SHP77 (cell line): ENCODE results near the gene CDH13.

Experiments
- DNase-seq, 2 experiments: peaks; one replicate each; lab custom pipeline; 2025; lab: John Stamatoyannopoulos, UW

Gene CDH13

GRCh38 chr16:83187405-83187804, 560.6 kb downstream of the CDH13 start:
- no peak for DNase-seq

- no peak for DNase-seq
These were observed 570.0 kb downstream of the CDH13 start for GRCh38 chr16:83196796-83197195.

- DNase-seq = no peak
These were observed 570.7 kb downstream of the CDH13 start for GRCh38 chr16:83197450-83197849.

- no peak for DNase-seq
These were observed 572.2 kb downstream of the CDH13 start for GRCh38 chr16:83198977-83199376.

- peak; percentile 2 to 14 for DNase-seq
These were observed 573.4 kb downstream of the CDH13 start for GRCh38 chr16:83200005-83200779.

- DNase-seq = no peak
These were observed 575.0 kb downstream of the CDH13 start for GRCh38 chr16:83201748-83202147.

GRCh38 chr16:83205896-83206295, 579.1 kb downstream of the CDH13 start:
- no peak for DNase-seq

GRCh38 chr16:83206426-83206825, 579.7 kb downstream of the CDH13 start:
- DNase-seq = no peak

- no peak for DNase-seq
These were observed 584.9 kb downstream of the CDH13 start for GRCh38 chr16:83211711-83212110.

- no peak for DNase-seq
These were observed 585.6 kb downstream of the CDH13 start for GRCh38 chr16:83212301-83212841.

GRCh38 chr16:83214671-83215070, 587.9 kb downstream of the CDH13 start:
- no peak for DNase-seq

- peak in 1 of 2 experiments; percentile 9 for DNase-seq
These were observed 588.7 kb downstream of the CDH13 start for GRCh38 chr16:83215406-83216001.

- DNase-seq = no peak
These were observed 592.5 kb downstream of the CDH13 start for GRCh38 chr16:83219285-83219684.

- no peak for DNase-seq
These were observed 593.3 kb downstream of the CDH13 start for GRCh38 chr16:83220066-83220465.

GRCh38 chr16:83224642-83225041, 597.9 kb downstream of the CDH13 start:
- DNase-seq = no peak

GRCh38 chr16:83227336-83227735, 600.6 kb downstream of the CDH13 start:
- DNase-seq = peak in 1 of 2 experiments; percentile 1

GRCh38 chr16:83231729-83232128, 605.0 kb downstream of the CDH13 start:
- no peak for DNase-seq

- DNase-seq = no peak
These were observed 606.4 kb downstream of the CDH13 start for GRCh38 chr16:83233153-83233552.

GRCh38 chr16:83238949-83239691, 612.4 kb downstream of the CDH13 start:
- no peak for DNase-seq

- no peak for DNase-seq
These were observed 617.3 kb downstream of the CDH13 start for GRCh38 chr16:83244057-83244456.

GRCh38 chr16:83245061-83245460, 618.3 kb downstream of the CDH13 start:
- DNase-seq = no peak

GRCh38 chr16:83247767-83248372, 621.1 kb downstream of the CDH13 start:
- DNase-seq = no peak
